Neuron (in vitro differentiated cells): ENCODE measurements around the gene HECW1.

Source experiments
- H2AFZ ChIP-seq: one replicate; pipeline ENCODE4 v1.6.1; 2013; ENCODE audit warnings: low read depth, mild to moderate bottlenecking, inconsistent platforms, low read length, moderate library complexity
- H3K27me3 ChIP-seq: one replicate; pipeline ENCODE4 v1.6.1; 2013; ENCODE audit warnings: low read length; ENCODE audit not compliant: insufficient read depth
- H3K36me3 ChIP-seq: one replicate; pipeline ENCODE4 v1.6.1; 2013; ENCODE audit warnings: low read length; ENCODE audit not compliant: insufficient read depth
- H3K4me1 ChIP-seq: one replicate; pipeline ENCODE4 v1.6.1; 2013; ENCODE audit warnings: low read length; ENCODE audit not compliant: insufficient read depth
- H3K4me3 ChIP-seq: 2 replicates; pipeline ENCODE4 v1.5.1; 2013; ENCODE audit warnings: mild to moderate bottlenecking, low read length, moderate library complexity
- H3K9me3 ChIP-seq: one replicate; pipeline ENCODE4 v1.6.1; 2013; ENCODE audit warnings: low read length

HECW1 gene

GRCh38 chr7:43441231-43442130, 329.0 kb downstream of the HECW1 start:
- peaks cover 7% of the 10 kb centered on the region for H3K4me1 ChIP-seq
- no peak overlapping the region for H2AFZ ChIP-seq
- no peak overlapping the region for H3K4me3 ChIP-seq
- H3K9me3 ChIP-seq, result peaks cover 12% of the 10 kb centered on the region
- H3K27me3 ChIP-seq, result no peaks in the 10 kb centered on the region
- H3K36me3 ChIP-seq, result no peaks in the 10 kb centered on the region

GRCh38 chr7:43443381-43443780, 330.9 kb downstream of the HECW1 start:
- H3K9me3 ChIP-seq, result peaks cover 12% of the 10 kb centered on the region
- H2AFZ ChIP-seq, result no peak overlapping the region
- H3K36me3 ChIP-seq, result no peaks in the 10 kb centered on the region
- no peaks in the 10 kb centered on the region for H3K27me3 ChIP-seq
- H3K4me1 ChIP-seq, result no peaks in the 10 kb centered on the region
- no peak overlapping the region for H3K4me3 ChIP-seq

- H3K36me3 ChIP-seq, result no peaks in the 10 kb centered on the region
- no peaks in the 10 kb centered on the region for H3K27me3 ChIP-seq
- no peak overlapping the region for H3K4me3 ChIP-seq
- peaks cover 12% of the 10 kb centered on the region for H3K9me3 ChIP-seq
- H2AFZ ChIP-seq, result no peak overlapping the region
- peaks cover 14% of the 10 kb centered on the region for H3K4me1 ChIP-seq
Measured at GRCh38 chr7:43444711-43445578, 332.5 kb downstream of the HECW1 start.

DNA sequence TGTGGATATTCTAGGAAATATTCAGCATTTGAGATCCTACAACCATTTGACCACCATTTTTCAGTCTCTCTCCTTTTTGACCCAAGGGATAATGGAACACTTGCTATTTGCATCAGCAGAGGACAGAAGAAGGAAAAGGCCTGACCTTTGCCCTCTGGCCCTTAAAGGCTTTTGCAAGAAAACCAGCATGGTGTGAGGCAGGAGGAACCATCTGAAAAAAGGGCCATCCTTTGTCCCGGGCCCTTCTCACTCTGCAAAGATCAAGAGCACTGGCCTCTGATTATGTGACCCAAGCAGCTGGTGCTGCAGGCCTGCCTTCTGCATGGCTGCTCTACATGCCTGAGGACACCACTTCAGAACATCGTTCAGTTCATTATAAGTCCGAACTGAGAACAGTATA, 337.1 kb downstream of the HECW1 start:
- no peaks in the 10 kb centered on the region for H3K27me3 ChIP-seq
- H3K4me3 ChIP-seq, result peak overlapping the region; percentile 1
- H3K9me3 ChIP-seq, result peaks cover 11% of the 10 kb centered on the region
- peaks cover 25% of the 10 kb centered on the region for H3K4me1 ChIP-seq
- peak overlapping the region; percentile 66 for H2AFZ ChIP-seq
- no peaks in the 10 kb centered on the region for H3K36me3 ChIP-seq

DNA sequence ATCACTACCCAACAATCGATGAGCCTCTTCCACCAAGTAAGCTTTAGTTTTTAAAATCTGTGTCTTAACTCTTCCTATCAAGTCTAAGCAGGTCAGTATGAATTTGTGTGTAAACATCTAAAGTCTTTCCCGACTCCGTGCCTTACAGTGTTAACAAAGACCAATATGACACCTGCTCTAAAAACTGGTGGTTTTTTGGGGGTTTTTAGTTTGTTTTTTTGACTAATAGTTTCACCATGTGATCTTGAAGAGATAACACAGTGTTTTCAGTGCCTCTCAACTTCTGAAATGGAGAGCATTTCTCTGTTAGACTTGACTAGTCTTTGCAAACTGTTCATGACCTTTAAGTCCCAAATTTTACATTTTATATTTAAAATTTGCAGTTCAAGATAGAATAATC, 338.4 kb downstream of the HECW1 start:
- peaks cover 27% of the 10 kb centered on the region for H3K4me1 ChIP-seq
- no peak overlapping the region for H2AFZ ChIP-seq
- H3K4me3 ChIP-seq, result no peak overlapping the region
- H3K9me3 ChIP-seq, result peaks cover 3% of the 10 kb centered on the region
- no peaks in the 10 kb centered on the region for H3K27me3 ChIP-seq
- H3K36me3 ChIP-seq, result no peaks in the 10 kb centered on the region

- Histone ChIP-seq H3K4me3 (no peak overlapping the region), H3K4me1 (peaks cover 13% of the 10 kb centered on the region), H3K9me3 (peaks cover 3% of the 10 kb centered on the region), H3K27me3 (no peaks in the 10 kb centered on the region), H3K36me3 (no peaks in the 10 kb centered on the region), H2AFZ (no peak overlapping the region)
Measured at GRCh38 chr7:43454936-43455518, 342.6 kb downstream of the HECW1 start.

DNA sequence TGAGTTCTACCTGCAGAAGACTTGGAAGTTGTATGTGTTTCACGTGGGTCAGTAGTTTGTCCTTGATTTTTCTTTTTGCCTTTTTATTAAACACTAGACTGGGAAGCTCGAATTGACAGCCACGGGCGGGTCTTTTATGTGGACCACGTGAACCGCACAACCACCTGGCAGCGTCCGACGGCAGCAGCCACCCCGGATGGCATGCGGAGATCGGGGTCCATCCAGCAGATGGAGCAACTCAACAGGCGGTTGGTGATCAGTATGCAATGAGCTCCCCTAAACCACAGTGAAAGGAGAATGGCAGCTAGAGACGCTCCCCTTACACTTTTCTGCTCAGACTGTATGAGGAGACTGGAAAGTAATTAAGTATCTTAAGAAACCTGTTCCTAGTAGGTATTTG, 343.8 kb downstream of the HECW1 start:
- Histone ChIP-seq H3K4me3 (no peak overlapping the region), H3K9me3 (peaks cover 3% of the 10 kb centered on the region), H3K4me1 (peaks cover 3% of the 10 kb centered on the region), H3K27me3 (no peaks in the 10 kb centered on the region), H2AFZ (no peak overlapping the region), H3K36me3 (no peaks in the 10 kb centered on the region)

GRCh38 chr7:43458330-43459018, 346.0 kb downstream of the HECW1 start:
- Histone ChIP-seq H3K27me3 (no peaks in the 10 kb centered on the region), H3K4me1 (peaks cover 3% of the 10 kb centered on the region), H3K36me3 (no peaks in the 10 kb centered on the region), H3K9me3 (no peaks in the 10 kb centered on the region), H2AFZ (no peak overlapping the region), H3K4me3 (no peak overlapping the region)

- Histone ChIP-seq H3K27me3 (no peaks in the 10 kb centered on the region), H3K4me3 (no peak overlapping the region), H3K9me3 (no peaks in the 10 kb centered on the region), H3K36me3 (no peaks in the 10 kb centered on the region), H3K4me1 (peaks cover 3% of the 10 kb centered on the region), H2AFZ (no peak overlapping the region)
Measured at GRCh38 chr7:43459019-43459337, 346.5 kb downstream of the HECW1 start.

- no peaks in the 10 kb centered on the region for H3K9me3 ChIP-seq
- H2AFZ ChIP-seq, result no peak overlapping the region
- no peaks in the 10 kb centered on the region for H3K4me1 ChIP-seq
- no peak overlapping the region for H3K4me3 ChIP-seq
- no peaks in the 10 kb centered on the region for H3K36me3 ChIP-seq
- H3K27me3 ChIP-seq, result no peaks in the 10 kb centered on the region
Measured at GRCh38 chr7:43460733-43461348, 348.4 kb downstream of the HECW1 start.

DNA sequence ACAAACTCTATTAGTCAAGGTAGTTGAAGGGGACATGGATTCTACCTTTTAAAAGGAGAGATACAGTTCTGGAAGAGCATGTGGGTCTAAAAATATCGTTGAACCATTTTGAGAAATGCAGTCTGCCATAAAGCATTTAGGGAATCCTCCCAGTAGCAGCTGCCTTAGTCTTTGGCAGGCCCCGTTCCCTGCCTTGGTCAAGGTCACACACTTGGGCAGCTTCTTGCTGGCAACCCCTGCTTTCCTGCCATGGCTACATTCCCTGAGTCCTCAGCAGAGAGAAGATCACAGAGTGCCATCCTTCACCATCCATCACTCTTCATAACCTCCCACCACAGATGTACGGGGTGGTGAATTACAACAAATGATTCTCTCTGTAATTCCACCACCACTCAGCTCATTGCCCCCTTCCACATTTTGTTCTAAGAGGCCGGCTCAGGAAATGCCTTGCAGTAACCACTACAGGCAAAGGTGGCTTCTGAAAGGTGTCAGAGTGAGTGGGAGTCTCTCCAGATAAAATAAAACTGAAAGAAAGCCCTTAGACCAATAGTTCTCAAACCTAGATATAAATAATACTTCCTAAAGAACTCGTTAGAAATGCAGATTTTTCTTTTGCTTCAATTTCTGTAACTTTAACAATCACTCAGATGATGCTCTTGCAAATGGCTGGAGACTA, 349.0 kb downstream of the HECW1 start:
- H3K9me3 ChIP-seq, result no peaks in the 10 kb centered on the region
- no peaks in the 10 kb centered on the region for H3K27me3 ChIP-seq
- H3K4me3 ChIP-seq, result no peak overlapping the region
- no peaks in the 10 kb centered on the region for H3K4me1 ChIP-seq
- no peaks in the 10 kb centered on the region for H3K36me3 ChIP-seq
- H2AFZ ChIP-seq, result no peak overlapping the region

DNA sequence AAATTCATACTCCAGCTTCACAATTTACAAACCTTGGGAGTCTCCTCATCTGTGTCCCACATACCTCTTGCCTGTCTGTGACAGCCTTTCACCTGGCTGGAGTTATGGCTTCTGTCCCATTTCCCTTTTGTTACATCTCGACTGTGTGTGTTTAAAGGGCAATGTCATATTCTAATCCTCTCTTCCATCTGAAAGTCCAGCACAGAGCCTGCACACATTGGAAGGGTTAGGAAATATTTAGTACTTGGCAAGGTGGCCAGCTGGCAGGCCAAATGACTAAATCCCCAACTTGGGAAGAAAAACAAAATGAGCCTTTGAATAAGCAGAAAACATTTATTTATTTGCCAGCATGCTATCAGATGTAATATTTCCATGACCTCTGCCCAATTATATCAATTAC, 350.4 kb downstream of the HECW1 start:
- H3K4me1 ChIP-seq, result no peaks in the 10 kb centered on the region
- H3K4me3 ChIP-seq, result no peak overlapping the region
- H3K36me3 ChIP-seq, result no peaks in the 10 kb centered on the region
- H3K27me3 ChIP-seq, result no peaks in the 10 kb centered on the region
- no peaks in the 10 kb centered on the region for H3K9me3 ChIP-seq
- no peak overlapping the region for H2AFZ ChIP-seq
